HG03439 (cell line): Measurements from ENCODE around the gene CPSF4.

Experiments
- ATAC-seq: cut with Tn5 transposase; IDR thresholded peaks from one replicate; pipeline ENCODE4 v1.9.1; 2021; ENCODE audit warnings: mild to moderate bottlenecking, moderate library complexity; ENCODE audit not compliant: unreplicated experiment

Gene CPSF4

DNA sequence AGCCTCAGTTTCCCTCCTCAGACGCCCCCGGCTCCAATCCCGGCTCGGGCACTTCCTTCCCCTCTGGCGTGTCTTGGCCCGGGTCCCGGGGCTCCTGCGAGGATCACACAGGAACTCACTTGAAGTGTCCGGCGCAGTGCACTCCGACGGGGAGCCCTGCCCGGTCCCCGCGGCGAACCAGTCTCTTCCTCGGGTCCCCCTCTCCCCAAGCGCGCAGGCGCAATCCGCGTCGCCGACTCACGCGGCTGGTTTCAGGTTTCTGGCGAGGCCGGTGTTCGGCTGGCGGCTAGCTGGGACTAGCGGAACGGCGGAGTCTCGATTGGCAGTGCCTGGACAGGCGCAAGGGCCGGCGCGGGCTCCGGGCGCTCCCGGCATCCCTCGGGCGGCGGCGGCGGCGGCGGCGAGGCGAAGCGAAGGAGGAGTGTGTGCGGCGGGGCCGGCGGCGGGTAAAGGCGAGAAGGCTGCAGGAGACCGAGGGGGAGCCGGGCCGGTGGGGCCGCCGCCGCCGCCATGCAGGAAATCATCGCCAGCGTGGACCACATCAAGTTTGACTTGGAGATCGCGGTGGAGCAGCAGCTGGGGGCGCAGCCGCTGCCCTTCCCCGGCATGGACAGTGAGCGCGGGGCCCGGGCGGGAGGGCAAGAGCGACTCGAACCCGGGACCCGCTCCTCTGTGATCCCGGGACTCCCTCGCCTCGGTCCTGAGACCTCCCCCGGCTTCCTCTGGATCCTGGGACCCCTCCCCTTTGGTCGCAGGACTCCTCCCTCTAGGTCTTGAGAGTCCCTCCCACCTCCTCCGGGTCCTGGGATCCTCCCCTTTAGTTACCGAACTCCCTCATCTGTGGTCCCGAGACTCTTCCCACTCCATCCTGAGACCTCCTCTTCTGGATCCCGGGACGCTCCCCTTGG is at the start of gene CPSF4, which contains the start of gene PTCD1:
CPSF4 (plus strand) TSS at position 371 of the 908 bp plus-strand sequence; CDS start at position 511, 140 bp downstream.
PTCD1 (minus strand) TSS at position 226 of the 908 bp plus-strand sequence. CDS start 3,556 bp downstream, outside the sequence.
- peak; percentile 89 for ATAC-seq

- no peak for ATAC-seq
Measured at GRCh38 chr7:99389772-99390171, 49.0 kb upstream of the CPSF4 start.

- ATAC-seq = no peak
Measured at GRCh38 chr7:99390941-99391602, 47.7 kb upstream of the CPSF4 start.

DNA sequence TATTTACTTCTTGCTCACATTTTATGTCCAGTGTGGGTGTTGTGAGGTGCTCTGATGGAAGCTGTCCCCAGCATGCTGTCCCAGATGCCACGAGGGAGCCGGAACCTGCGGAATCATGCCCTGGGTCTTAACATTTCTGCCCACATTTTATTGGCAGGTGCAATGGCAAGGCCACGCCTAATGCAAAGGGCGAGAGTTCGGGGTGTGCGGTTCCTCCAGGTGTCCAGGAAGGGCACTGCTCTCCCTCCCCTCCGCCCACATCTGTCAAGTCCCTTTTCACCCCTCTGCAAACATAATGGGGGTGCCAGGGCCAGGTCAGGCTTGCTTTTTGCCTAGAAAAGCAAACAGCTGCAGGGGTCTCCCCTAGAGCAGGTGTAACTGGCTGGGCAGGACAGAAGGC is 46.7 kb upstream of the CPSF4 start:
- ATAC-seq = no peak

DNA sequence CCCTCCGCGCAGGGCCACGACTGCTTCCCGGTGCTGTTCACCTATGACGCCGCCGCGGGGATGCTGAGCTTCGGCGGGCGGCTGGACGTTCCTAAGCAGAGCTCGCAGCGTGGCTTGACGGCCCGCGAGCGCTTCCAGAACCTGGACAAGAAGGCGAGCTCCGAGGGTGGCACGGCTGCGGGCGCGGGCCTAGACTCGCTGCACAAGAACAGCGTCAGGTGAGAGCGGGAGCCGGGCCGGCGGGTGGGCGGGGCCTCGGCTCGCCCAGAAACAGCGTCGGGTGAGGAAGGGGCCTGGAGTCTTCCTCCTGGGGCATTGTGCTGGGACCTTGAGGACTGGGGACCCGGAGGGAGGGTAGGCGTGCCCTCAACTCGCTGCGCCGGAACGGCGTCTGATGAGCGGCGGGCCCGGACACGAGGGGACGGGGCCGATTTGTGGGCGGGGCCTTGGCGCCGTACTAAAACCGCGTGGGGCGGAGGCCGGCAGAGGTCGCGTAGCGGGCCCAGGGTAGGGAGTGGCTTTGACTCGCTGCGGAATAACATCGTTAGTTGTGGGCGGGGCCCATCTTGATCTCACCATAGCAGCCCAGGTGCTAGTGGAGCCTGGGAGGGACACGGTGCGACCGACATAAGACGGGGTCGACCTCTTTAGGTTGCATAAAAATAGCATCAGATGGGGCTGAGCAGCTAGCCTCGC is 45.9 kb upstream of the CPSF4 start:
- no peak for ATAC-seq

- ATAC-seq = no peak
Measured at GRCh38 chr7:99393355-99394187, 45.2 kb upstream of the CPSF4 start.

GRCh38 chr7:99394188-99394502 is 44.6 kb upstream of the CPSF4 start:
- ATAC-seq = no peak

DNA sequence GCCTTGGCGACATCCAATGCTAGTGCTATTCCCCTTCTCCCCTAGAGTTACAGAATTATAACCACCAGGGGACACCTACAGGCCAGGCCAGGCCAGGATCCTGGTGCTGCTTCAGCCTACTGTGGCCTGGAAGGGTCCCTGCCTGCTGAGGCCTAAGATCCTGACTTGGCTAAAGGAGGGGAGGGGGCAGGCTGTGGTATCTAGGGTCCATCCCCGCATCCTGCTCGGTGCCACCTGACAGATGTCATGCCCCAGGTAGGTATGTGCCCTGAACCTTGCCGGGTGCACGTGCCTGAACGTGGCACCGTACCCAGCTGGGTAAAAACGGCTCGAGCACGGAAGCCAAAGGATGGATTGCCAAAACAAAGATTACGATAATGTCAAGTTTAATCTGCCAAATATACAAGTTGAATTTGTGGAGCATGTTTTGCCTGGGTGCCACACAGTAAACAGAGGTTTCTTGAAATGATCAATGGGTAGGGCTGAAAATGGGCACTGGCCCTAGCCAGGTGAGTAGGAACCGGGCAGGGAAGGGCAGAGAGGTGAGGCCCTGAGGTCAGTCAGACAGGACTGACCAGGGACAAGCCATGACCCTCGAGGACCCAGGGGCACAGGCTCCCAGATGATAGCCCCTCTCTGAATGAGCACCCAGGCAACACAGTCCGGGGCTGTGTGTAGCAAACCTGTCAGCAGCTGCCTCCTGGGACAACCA is 43.0 kb upstream of the CPSF4 start:
- no peak for ATAC-seq

DNA sequence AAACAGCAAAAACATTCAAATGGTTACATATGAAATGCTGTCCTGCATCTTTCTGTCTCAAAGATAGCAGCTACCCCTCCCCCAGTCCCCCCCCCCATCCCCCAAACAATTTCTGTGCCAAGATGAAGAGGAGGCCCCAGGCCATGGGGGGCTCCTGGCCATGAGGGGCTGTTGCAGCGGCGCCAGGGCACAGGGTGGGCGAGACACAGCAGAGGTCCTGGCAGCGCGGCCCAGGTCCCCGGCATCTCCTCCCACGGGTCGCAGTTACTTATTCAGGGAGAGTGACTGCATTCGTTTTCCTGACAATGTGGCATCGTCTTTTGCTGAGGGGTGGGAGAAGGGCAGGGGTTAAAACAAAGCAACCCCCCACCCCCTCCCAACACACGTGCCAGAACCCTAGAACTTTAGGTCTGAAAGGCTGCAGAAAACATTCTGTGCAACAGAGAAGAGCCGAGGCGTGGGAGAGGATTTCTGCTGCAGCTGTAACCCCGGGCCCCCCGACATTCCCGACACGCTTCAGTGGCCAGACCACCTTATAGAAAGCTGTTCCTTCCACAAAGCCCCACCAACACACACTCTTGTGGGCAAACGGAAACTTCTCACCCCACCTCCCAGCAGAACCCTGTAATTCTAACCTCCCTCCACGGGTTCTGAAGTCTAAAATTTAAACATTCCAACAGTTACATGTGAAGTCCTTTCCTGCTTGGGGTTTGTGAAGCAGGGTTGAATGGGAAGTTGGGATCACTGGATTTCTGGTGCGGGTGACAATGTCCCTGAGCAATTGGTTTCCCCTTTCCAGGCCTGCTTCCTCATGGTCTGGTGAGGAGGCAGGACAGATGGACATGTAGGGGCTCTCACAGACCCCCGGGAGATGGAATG is 42.1 kb upstream of the CPSF4 start:
- no peak for ATAC-seq

DNA sequence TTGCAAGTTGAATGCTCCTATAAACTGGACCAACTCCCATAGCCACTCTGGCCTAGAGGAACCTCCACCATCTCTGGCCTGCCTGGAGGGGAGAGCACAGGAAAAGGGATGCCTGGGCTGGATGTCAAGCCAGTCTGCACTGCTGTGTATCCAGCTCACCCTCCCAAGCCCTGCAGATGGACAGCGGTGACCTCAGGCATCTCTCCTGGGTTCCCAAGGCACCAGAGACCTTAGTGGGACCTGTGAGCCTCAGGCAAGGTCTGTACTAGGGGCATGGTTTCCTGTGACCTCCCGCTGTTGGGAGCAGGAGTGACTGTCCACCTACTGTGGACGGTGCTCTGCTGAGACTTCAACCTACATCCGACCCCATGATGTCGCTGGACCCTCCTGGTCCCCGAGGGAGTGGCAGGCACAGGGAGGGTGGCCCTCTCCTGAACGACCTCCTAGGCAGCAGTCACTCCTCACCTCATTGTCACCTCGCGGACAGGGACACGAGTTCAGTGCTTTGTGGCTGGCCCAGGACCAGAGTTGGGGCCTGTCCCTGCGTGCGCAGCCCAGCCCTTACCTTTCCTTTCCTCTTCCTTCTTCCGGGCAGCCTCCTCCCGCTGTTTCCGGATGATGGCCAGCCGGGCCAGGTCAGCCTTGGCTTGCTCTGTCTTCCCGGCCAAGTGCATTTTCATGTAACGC is 41.3 kb upstream of the CPSF4 start:
- ATAC-seq = no peak

DNA sequence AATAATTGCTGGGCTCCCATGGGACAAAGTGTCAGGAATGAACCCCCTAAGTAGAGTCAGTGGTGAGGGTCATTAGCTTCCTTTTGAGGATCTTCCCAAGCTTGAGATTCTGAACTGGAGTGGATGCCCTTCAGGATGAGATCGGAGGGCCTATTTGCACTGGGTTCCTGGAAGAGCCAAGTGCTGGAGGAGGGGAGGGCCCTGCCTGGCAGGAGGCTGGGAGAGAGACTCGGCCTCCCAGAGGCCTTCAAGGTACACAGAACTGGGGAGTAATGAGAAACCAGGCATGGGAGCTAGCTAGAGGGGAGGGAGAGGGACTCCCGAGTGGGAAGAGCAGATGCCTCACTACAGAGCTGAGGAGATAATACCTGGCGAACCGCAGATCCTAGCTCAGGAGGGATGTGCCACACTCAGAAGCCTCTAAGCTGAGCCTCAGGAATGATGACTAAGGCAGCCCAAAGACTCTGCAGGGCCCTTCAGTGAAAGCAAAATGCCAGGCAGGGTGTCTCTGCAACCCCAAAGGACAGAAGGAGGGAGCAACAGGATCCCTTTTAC is 39.8 kb upstream of the CPSF4 start:
- ATAC-seq = no peak

GRCh38 chr7:99399597-99399996 is 39.1 kb upstream of the CPSF4 start:
- ATAC-seq = no peak

DNA sequence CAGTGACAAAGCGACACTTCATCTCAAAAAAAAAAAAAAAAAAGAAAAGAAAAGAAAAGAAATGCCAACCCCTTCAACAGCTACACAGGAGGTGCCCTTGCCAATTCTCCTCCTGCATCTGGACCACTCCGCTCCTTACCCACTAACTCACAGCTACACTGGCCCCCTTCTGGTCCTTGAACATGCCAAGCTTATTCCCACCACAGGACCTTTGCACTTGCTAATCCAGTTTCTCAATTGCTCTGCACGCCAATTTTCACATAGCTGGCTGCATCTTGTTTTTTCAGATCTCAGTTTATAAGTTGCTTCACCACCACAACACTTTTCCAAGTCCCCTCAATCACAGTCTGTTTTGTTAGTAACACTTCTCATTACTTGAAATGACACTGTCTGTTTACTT is 35.9 kb upstream of the CPSF4 start:
- ATAC-seq = no peak

GRCh38 chr7:99403764-99404163 is 35.0 kb upstream of the CPSF4 start:
- ATAC-seq = no peak

- ATAC-seq = no peak
Measured at GRCh38 chr7:99404235-99404976, 34.3 kb upstream of the CPSF4 start.

DNA sequence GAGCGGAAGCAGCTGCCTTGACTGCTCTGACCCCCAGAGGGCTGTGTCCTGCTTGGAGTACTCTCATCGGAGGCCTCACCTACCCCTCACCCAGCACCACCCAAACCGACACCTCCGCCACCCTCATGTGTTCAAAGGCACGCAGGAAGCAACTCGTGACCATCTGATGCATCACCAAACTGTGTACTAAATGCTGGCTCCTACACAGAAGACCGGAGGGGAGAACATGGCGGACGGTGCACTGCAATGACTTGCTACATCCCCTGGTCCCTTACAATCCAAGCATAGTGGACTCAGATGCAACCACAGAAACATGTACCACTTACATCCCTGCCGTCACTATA is 33.8 kb upstream of the CPSF4 start:
- ATAC-seq = no peak

DNA sequence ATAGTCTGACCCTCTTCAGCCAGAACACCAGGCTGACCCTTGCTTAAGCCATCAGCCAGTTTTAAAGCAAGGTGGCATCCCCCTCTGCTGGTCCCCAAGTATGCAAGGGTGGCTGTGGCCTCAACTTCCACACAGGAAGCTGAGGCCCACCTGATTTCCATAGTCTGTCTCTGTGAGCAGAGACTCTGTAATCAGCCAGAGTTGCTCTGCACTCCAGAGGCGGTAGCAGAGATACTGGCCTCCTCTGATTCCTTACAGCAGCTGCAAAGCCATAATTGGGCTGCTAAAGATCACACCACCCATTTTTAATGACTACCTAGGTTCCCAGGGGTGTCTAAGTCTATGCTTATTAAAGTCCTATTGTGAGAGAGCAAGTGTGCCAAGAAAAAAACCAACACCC is 32.2 kb upstream of the CPSF4 start:
- no peak for ATAC-seq
